Measurements from ENCODE around the gene PAK4.

The PAK4 gene

GRCh38 chr19:39173502-39173991 is 48.0 kb downstream of the PAK4 start:
- in situ Hi-C loops (cut with MboI; ENCODE audit: low pct_unique_long_range_greater_than_20kb, low sequenced_read_pairs, unreplicated experiment) = no loop called here
- TF ChIP-seq, protein P1, sequence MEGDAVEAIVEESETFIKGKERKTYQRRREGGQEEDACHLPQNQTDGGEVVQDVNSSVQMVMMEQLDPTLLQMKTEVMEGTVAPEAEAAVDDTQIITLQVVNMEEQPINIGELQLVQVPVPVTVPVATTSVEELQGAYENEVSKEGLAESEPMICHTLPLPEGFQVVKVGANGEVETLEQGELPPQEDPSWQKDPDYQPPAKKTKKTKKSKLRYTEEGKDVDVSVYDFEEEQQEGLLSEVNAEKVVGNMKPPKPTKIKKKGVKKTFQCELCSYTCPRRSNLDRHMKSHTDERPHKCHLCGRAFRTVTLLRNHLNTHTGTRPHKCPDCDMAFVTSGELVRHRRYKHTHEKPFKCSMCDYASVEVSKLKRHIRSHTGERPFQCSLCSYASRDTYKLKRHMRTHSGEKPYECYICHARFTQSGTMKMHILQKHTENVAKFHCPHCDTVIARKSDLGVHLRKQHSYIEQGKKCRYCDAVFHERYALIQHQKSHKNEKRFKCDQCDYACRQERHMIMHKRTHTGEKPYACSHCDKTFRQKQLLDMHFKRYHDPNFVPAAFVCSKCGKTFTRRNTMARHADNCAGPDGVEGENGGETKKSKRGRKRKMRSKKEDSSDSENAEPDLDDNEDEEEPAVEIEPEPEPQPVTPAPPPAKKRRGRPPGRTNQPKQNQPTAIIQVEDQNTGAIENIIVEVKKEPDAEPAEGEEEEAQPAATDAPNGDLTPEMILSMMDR (IDR thresholded peaks at IDR 0.05; ENCODE audit: extremely low read depth, insufficient read depth, missing control alignments) = no peak
- DNase-seq (ENCODE audit: low spot score) = no peak

- TF ChIP-seq, protein P1 (IDR thresholded peaks at IDR 0.05; ENCODE audit: extremely low read depth, insufficient read depth, missing control alignments) = no peak
- DNase-seq (ENCODE audit: low spot score) = no peak
- in situ Hi-C loops (cut with MboI; ENCODE audit: low pct_unique_long_range_greater_than_20kb, low sequenced_read_pairs, unreplicated experiment) = no loop called here
Measured at GRCh38 chr19:39174142-39174541, 48.6 kb downstream of the PAK4 start.

- DNase-seq (ENCODE audit: low spot score) = no peak
- TF ChIP-seq, protein P1 (IDR thresholded peaks at IDR 0.05; ENCODE audit: extremely low read depth, insufficient read depth, missing control alignments) = no peak
- in situ Hi-C loops (cut with MboI; ENCODE audit: low pct_unique_long_range_greater_than_20kb, low sequenced_read_pairs, unreplicated experiment) = no loop called here
Measured at GRCh38 chr19:39174558-39175544, 49.3 kb downstream of the PAK4 start.

DNA sequence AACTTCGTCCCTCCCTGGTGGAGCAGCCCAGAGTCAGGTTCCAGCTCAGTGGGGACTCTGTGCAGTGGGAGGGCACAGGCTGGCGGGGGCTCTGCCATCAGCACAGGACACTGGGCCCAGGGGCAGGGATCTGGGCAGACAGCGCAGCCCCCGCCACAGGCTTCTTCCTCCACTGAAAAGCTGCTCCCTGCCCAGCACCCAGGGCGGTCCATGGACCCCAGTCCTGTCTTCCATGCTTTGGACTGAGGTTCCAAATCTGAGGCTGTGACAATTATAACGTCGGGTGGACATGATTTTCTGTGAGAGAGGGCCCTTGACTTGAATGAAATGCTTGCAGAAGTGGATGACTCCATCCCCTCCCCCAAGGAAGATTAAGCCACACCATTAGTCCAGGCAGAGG is 50.0 kb downstream of the PAK4 start:
- no peak for DNase-seq (ENCODE audit: low spot score)
- in situ Hi-C loops (cut with MboI; ENCODE audit: low pct_unique_long_range_greater_than_20kb, low sequenced_read_pairs, unreplicated experiment) = no loop called here
- TF ChIP-seq, protein P1 (IDR thresholded peaks at IDR 0.05; ENCODE audit: extremely low read depth, insufficient read depth, missing control alignments) = no peak

- TF ChIP-seq, protein P1 (IDR thresholded peaks at IDR 0.05; ENCODE audit: extremely low read depth, insufficient read depth, missing control alignments) = no peak
- in situ Hi-C loops (cut with MboI; ENCODE audit: low pct_unique_long_range_greater_than_20kb, low sequenced_read_pairs, unreplicated experiment) = no loop called here
- DNase-seq (ENCODE audit: low spot score) = no peak
Measured at GRCh38 chr19:39177110-39177699, 51.6 kb downstream of the PAK4 start.

DNA sequence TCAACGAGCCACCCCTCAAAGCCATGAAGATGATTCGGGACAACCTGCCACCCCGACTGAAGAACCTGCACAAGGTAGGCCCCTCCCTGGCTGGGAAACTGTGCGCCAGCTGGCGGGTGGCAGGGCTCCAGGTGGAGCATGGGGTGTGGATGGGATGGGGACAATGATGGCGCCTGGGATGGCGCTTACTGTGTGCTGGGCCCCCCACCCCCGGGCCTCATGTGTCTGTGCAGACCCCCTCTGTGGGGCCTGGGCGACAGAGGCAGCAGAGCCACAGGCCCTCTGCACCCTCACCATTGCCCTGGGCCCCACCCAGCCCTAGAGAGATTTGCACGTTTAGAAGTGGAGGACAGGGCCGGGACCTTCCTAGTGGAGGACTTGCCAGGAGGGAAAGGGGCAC is 52.1 kb downstream of the PAK4 start:
- TF ChIP-seq, protein P1 (IDR thresholded peaks at IDR 0.05; ENCODE audit: extremely low read depth, insufficient read depth, missing control alignments) = no peak
- in situ Hi-C loops (cut with MboI; ENCODE audit: low pct_unique_long_range_greater_than_20kb, low sequenced_read_pairs, unreplicated experiment) = no loop called here
- no peak for DNase-seq (ENCODE audit: low spot score)

Measured in GM13977 (cell line).